Naive B cell (primary cell): ENCODE measurements around the gene ZFR2. TPM values are rescaled to one million over a fixed set of nuclear protein-coding genes. Genes with fewer than 3 reads are reported as not detected.

Source experiments
- ATAC-seq, 2 donors: fragments of 150-1000 bp; cut with Tn5 transposase; 2 replicates each; pipeline ENCODE4 v1.10.0; 2021; ENCODE audit warnings: low read depth in 2 of 2, mild to moderate bottlenecking in 2 of 2, moderate library complexity in 2 of 2
- DNase-seq: peaks from one replicate; pipeline ENCODE4 v3.0.0; 2022
- H3K27ac Mint-ChIP-seq, 6 donors: one replicate each; pipeline ENCODE4 v1.8.0; 2020 to 2022; ENCODE audit warnings: mild to moderate bottlenecking in 6 of 6, mixed read lengths in 6 of 6, moderate library complexity in 5 of 6, inconsistent platforms in 2 of 6
- H3K27me3 Mint-ChIP-seq, 3 donors: one replicate each; pipeline ENCODE4 v1.8.0; 2021 to 2022; ENCODE audit warnings: mixed read lengths in 3 of 3, mild to moderate bottlenecking in 1 of 3
- H3K36me3 Mint-ChIP-seq, 2 donors: one replicate each; pipeline ENCODE4 v1.8.0; 2020 to 2022; ENCODE audit warnings: mixed read lengths in 2 of 2, inconsistent platforms in 1 of 2, mild to moderate bottlenecking in 1 of 2
- H3K4me1 Mint-ChIP-seq, 3 donors: one replicate each; pipeline ENCODE4 v1.8.0; 2020 to 2022; ENCODE audit warnings: mixed read lengths in 3 of 3, inconsistent platforms in 1 of 3, mild to moderate bottlenecking in 1 of 3, moderate library complexity in 1 of 3
- H3K4me3 Mint-ChIP-seq, 8 donors: one replicate each; pipeline ENCODE4 v1.8.0; 2020 to 2022; ENCODE audit warnings: mild to moderate bottlenecking in 8 of 8, mixed read lengths in 8 of 8, moderate library complexity in 8 of 8, inconsistent platforms in 2 of 8
- H3K9me3 Mint-ChIP-seq, 7 donors: one replicate each; pipeline ENCODE4 v1.8.0; 2020 to 2022; ENCODE audit warnings: mixed read lengths in 7 of 7, mild to moderate bottlenecking in 5 of 7, inconsistent platforms in 2 of 7, moderate library complexity in 1 of 7
- polyA plus RNA-seq, 6 donors: library from polyadenylated mRNA; unstranded; fragments of 300-500 nt; fragmentation: Illumina TruSeq; gene quantifications; one replicate each; pipeline ENCODE4 v1.2.3, GENCODE V29; 2021; ENCODE audit warnings: low read depth in 6 of 6

The ZFR2 gene
- polyA plus RNA-seq, 6 donors from 2014 or later: 0.45 to 3.5 (median 0.95) TPM; not detected in 3

DNA sequence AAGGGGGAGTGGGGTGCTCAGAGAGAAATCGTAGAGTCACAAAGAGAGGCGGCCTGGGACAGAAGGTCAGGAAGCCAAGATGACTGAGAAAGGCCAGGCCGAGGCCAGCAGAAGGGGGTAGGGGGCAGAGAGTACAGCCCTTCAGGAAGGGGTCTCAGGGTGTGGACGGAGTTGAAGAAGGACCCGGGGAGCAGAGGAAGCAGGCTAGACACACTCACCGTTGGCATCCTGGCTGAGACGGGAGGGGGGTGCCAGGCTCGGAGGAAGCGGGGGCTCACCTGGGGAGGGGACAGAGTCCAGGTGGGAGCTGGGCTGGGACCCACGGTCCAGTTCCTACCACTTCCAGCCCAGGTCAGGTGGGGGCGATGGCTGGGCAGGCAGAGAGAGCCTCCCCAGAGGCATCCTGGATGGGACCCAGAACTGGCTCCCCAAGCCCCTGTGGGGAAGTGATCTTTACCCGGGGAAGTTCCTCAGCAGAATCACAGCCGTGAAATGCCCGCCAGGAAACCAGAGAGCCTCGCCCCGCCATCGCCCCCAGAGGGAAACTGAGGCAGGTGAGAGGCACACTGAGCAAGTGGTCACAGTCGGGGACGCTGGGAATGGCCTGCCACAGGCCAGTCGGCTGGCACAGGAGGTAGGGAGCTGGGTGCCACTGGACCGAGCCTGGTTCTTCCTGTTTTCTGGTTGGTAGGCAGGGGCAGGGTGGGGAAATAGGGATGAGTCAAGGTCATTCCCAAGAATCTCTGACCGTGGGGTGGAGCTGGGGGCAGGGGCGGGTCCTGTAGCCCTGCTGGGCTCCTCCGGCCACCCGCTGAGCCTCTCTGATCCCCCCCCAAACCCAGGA lies 84.0 kb downstream of the ZFR2 start:
- peak overlapping the region; percentile 68 to 90 (median 82) for H3K4me3 Mint-ChIP-seq
- ATAC-seq: peak in 1 of 2 donors; percentile 13
- H3K27me3 Mint-ChIP-seq: no peaks in the 10 kb centered on the region
- peaks cover 12 to 20% (median 14%) of the 10 kb centered on the region in 3 donors for H3K4me1 Mint-ChIP-seq
- H3K9me3 Mint-ChIP-seq: peaks cover 7 to 21% (median 19%) of the 10 kb centered on the region in 7 donors
- peaks cover 16% of the 10 kb centered on the region in 2 donors for H3K36me3 Mint-ChIP-seq
- no peak for DNase-seq
- H3K27ac Mint-ChIP-seq: peak overlapping the region in 3 of 6 donors; percentile 5 to 87 (median 60)

DNA sequence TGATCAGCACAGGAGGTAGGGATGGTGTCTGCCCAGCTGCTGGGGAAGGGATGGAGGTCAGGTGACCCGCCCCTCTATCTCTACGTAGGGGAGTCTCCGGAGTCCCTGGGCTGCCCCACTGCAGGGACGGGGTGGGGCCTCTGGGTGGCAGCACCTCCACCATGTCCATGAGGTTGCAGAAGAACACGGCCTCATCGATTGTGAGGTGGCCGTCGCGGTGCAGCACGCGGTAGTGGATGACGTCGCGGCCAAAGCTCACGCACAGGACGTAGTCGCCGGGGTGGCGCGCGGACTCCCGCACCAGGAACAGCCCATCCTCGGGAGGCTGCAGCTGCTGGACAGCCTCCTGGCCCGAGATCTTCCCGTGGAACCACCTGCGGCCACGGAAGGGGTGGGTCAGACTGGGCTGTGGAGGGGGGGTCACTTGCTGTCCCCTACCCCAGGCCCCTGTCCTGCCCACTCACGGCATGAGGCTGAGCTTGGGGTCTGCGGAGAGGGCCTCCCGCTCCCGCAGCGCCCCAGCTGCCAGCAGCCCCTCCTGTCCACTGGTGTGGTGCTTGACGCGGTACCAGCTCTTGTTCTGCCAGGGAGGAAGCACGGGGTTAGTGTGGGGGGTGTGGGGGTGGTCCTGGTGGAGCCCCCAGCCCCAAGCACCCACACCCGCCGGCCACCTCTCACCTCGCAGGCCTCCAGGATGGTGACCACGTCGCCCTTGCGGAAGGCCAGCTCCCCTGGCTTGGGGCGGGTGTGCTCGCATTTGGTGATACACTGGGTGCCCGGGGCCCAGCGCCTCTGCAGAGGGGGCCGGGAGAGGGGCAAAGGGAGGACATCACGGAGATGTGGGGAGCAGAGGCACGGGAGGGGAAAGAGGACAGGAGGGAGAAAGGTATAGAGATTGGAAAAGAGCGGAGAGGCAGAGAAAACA lies 84.9 kb downstream of the ZFR2 start:
- ATAC-seq: peak in 1 of 2 donors; percentile 18
- DNase-seq: no peak
- Mint-ChIP-seq H3K27ac (peak overlapping the region in 1 of 6 donors; percentile 5), H3K27me3 (no peaks in the 10 kb centered on the region), H3K4me1 (peaks cover 10 to 14% (median 14%) of the 10 kb centered on the region in 3 donors), H3K4me3 (peak overlapping the region; percentile 60 to 89 (median 80)), H3K36me3 (peaks cover 16% of the 10 kb centered on the region in 2 donors), H3K9me3 (peaks cover 7 to 21% (median 19%) of the 10 kb centered on the region in 7 donors)

DNA sequence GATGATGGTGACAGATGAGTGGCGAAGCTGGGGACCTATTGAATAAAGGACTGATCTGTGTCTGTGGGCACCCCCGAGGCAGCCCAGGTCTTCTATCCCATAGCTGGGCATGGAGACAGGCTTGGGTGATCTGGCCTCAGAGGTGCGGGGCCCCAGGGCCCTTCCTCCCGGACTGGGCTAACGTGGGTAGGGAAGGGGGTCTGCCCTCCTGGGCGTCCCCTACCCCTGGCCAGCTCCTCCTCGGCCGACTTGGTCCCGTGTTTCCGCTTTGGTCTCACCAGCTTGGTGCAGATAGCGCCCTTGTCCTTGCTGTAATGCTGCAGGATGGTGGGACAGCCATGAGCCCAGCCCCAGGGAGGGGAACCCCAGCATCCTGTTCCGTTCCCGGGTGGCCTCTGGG lies 85.9 kb downstream of the ZFR2 start:
- no peak for DNase-seq
- H3K9me3 Mint-ChIP-seq: peaks cover 7 to 21% (median 19%) of the 10 kb centered on the region in 7 donors
- no peak overlapping the region for H3K27ac Mint-ChIP-seq
- no peaks in the 10 kb centered on the region for H3K27me3 Mint-ChIP-seq
- peaks cover 10 to 14% (median 13%) of the 10 kb centered on the region in 3 donors for H3K4me1 Mint-ChIP-seq
- no peak for ATAC-seq
- H3K4me3 Mint-ChIP-seq: no peak overlapping the region
- peaks cover 16% of the 10 kb centered on the region in 2 donors for H3K36me3 Mint-ChIP-seq

DNA sequence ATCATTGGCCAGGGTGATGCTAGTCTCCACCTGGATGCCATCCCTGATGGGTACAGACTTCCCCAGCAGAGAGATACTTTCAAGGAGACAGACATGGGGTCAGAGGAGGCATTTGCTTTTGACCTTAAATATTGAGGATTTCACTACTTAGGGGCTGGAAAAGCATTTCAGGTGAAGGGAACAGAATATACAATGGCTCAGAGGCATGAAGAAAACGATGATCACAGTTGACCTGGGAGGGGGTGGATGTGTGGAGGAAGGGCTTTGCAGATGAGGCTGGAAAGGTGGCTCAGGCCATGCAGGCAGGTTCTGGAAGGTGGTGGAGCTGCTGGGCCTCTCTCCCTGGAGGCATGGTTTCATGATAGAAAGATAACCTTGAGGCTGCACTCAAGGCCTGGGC lies 86.5 kb downstream of the ZFR2 start:
- H3K4me3 Mint-ChIP-seq: peak overlapping the region in 5 of 8 donors; percentile 8 to 72 (median 60)
- no peak for ATAC-seq
- H3K27ac Mint-ChIP-seq: no peak overlapping the region

DNA sequence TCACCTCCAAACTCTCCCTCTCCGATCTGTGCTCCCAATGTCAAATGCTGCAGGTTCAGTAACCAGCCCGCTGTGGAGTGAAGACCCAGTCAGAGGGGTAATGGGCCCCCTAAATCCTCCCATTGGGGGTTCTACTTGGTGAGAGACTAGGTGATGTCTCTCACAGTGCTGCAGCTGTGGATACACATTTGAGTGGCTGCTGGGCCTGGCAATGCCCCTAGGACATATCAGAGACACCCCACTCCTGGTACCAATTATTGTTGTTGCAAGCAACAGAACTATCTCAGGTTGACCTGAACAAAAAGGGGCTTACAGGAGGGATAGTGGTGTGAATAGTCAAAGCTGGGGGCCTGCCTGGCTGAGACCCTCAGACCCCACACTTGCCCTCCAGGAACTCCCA lies 87.2 kb downstream of the ZFR2 start:
- Mint-ChIP-seq H3K9me3 (peaks cover 8 to 21% (median 19%) of the 10 kb centered on the region in 7 donors), H3K27me3 (no peaks in the 10 kb centered on the region), H3K27ac (peak overlapping the region in 1 of 6 donors; percentile 38), H3K4me1 (peaks cover 10 to 17% (median 14%) of the 10 kb centered on the region in 3 donors), H3K4me3 (no peak overlapping the region), H3K36me3 (peaks cover 16% of the 10 kb centered on the region in 2 donors)
- no peak for DNase-seq
- ATAC-seq: no peak

More for the DNA sequence above, 86.5 kb downstream of the ZFR2 start:
- Mint-ChIP-seq H3K4me1 (peaks cover 10 to 14% (median 13%) of the 10 kb centered on the region in 3 donors), H3K9me3 (peaks cover 7 to 21% (median 19%) of the 10 kb centered on the region in 7 donors), H3K27me3 (no peaks in the 10 kb centered on the region), H3K36me3 (peaks cover 16% of the 10 kb centered on the region in 2 donors)
- DNase-seq: no peak

DNA sequence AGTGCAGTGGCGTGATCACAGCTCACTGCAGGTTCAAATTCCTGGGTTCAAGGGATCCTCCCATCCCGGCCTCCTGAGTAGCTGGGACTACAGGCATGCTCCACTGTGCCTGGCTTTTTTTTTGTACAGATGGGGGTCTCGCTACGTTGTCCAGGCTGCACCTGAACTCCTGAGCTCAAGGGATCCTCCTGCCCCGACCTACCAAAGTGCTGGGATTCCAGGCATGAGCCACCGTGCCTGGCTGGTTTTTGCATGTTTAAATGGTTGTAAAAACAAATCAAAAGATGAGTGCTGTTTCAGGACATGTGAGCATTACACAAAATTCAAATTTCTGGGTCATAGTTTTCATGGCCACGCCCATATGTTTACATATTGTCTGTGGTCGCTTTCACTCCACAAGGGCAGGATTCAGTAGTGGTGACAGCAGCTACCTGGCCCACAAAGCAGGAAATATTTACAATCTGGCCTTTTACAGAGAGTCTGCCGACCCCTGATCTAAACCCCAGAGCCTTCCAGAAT lies 88.0 kb downstream of the ZFR2 start:
- Mint-ChIP-seq H3K36me3 (peaks cover 16% of the 10 kb centered on the region in 2 donors), H3K4me1 (peaks cover 10 to 22% (median 14%) of the 10 kb centered on the region in 3 donors), H3K9me3 (peaks cover 8 to 21% (median 19%) of the 10 kb centered on the region in 7 donors), H3K27ac (peak overlapping the region in 1 of 6 donors; percentile 38), H3K27me3 (no peaks in the 10 kb centered on the region), H3K4me3 (no peak overlapping the region)
- ATAC-seq: no peak
- DNase-seq: no peak

DNA sequence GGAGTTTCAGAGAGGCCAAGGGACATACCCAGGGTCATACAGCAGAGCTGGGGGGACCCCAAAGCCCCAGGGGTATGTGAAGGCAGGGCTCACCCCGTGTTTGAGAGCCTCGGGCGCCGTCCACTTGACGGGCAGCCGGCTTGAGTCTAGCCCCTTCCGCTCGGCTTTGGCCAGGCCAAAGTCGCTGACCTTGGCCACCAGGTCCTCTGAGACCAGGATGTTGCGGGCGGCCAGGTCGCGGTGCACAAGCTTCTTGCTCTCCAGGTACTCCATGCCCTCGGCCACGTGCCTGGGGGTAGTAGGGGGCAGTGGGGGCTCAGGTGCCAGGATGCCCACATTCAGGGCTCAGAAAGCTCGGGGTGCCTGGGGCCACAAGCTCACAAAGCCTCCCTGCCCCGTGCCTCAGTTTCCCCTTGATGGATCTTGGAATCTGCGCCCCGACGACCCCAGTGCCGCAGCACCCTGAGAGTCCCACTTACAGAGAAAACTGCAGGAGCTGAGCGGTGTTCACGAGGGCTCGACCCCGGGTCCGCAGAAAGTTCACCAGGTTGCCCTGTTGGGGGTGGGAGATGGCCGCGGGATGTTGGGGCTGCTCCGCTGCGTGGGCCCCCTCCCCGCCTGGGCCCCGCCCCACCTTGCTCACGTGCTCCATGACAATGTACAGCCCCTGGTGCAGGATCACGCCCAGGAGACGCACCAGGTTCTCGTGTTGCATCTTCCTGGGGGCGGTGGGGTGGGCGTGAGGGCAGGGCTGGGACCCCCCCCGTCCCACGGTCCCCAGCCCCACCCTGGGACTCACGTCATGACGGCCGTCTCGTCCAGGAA lies 89.7 kb downstream of the ZFR2 start:
- Mint-ChIP-seq H3K27ac (no peak overlapping the region), H3K9me3 (peaks cover 8 to 21% (median 19%) of the 10 kb centered on the region in 7 donors), H3K4me1 (peaks cover 0 to 13% (median 0%) of the 10 kb centered on the region in 3 donors), H3K27me3 (no peaks in the 10 kb centered on the region), H3K36me3 (peaks cover 16% of the 10 kb centered on the region in 2 donors), H3K4me3 (no peak overlapping the region)
- ATAC-seq (no peak), DNase-seq (no peak)

DNA sequence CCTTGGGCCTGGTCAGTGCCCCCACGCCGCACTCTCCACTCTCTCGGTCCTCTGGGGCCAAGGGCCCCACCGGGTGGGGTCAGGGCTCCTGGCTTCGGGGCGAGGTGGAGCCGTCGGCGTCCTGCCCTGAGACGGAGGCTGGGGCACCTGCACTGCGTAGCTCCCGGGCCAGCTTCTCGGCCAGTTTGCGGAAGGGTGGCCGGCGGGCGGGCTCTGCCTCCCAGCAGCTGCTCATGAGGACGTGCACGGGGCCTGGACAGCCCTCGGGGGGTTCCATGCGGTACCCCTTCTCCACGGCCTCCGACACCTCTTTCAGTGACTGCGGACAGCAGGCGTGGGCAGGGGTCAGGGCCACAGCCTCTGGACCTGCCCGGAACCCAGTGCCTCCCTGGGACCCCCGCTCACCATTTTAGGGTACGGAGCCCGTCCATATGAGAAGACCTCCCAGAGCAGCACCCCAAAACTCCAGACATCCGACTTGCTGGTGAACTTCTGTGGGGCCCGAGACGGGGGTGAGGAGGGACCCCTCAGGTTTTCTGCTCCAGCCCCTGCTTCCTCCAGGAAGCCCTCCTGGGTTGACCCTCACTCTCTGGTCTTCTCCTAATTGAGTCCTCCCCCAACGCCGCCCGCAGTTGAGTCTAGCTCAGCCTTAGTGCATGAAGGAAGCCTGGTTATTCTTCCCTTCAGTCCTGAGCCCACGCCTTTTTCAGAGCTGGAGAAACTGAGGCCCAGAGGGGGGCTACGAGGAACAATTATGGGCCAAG lies 90.6 kb downstream of the ZFR2 start:
- peaks cover 16% of the 10 kb centered on the region in 2 donors for H3K36me3 Mint-ChIP-seq
- no peak overlapping the region for H3K4me3 Mint-ChIP-seq
- DNase-seq (no peak), ATAC-seq (no peak)
- no peaks in the 10 kb centered on the region for H3K27me3 Mint-ChIP-seq
- H3K4me1 Mint-ChIP-seq: peaks cover 0 to 16% (median 5%) of the 10 kb centered on the region in 3 donors
- peaks cover 8 to 21% (median 19%) of the 10 kb centered on the region in 7 donors for H3K9me3 Mint-ChIP-seq
- H3K27ac Mint-ChIP-seq: no peak overlapping the region

DNA sequence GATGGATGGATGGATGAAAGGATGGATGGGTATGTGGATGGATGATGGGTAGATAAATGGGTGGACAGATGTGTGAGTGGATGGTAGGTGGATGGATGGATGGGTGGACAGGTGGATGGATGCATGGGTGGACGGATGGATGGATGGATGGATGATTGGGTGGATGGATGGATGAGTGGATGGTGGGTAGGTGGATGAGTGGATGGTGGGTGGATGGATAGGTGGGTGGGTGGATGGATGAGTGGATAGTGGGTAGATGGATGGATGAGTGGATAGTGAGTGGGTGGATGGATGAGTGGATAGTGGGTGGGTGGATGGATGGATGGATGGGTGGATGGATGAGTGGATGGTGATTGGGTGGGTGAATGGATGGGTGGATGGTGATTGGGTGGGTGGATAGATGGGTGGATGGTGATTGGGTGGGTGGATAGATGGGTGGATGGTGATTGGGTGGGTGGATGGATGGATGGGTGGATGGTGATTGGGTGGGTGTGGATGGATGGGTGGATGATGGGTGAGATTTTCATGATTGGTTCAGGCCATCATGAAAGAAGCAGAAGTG lies 92.3 kb downstream of the ZFR2 start:
- H3K27me3 Mint-ChIP-seq: no peaks in the 10 kb centered on the region
- peaks cover 2 to 9% (median 8%) of the 10 kb centered on the region in 7 donors for H3K9me3 Mint-ChIP-seq
- no peak overlapping the region for H3K27ac Mint-ChIP-seq
- DNase-seq (no peak), ATAC-seq (no peak)
- peaks cover 4 to 7% of the 10 kb centered on the region in 2 donors for H3K36me3 Mint-ChIP-seq
- peak overlapping the region in 1 of 8 donors; percentile 22 for H3K4me3 Mint-ChIP-seq
- H3K4me1 Mint-ChIP-seq: peaks cover 0 to 12% (median 5%) of the 10 kb centered on the region in 3 donors

DNA sequence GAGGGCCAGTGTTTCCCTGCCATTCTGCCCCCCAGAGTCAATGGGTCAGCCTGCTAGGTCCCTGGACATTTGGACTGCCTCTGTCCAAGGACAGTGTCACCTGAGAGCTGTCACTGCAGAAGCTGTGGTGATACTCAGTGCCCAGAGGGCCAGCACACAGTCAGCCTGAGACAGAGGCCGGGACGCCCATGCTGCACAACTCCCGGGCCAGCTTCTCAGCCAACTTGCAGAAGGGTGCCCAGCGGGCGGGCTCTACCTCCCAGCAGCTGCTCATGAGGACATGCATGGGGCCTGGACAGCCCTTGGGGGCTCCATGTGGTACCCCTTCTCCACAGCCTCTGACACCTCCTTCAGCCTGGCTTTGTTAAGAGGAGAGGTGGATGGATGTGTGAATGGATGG lies 93.0 kb downstream of the ZFR2 start:
- Mint-ChIP-seq H3K4me1 (peaks cover 0 to 18% (median 9%) of the 10 kb centered on the region in 3 donors), H3K27ac (peak overlapping the region in 1 of 6 donors; percentile 69), H3K9me3 (peaks cover 0 to 7% (median 1%) of the 10 kb centered on the region in 7 donors), H3K36me3 (peaks cover 0 to under 1% of the 10 kb centered on the region in 2 donors), H3K27me3 (no peaks in the 10 kb centered on the region), H3K4me3 (no peak overlapping the region)
- DNase-seq: no peak
- ATAC-seq: no peak

DNA sequence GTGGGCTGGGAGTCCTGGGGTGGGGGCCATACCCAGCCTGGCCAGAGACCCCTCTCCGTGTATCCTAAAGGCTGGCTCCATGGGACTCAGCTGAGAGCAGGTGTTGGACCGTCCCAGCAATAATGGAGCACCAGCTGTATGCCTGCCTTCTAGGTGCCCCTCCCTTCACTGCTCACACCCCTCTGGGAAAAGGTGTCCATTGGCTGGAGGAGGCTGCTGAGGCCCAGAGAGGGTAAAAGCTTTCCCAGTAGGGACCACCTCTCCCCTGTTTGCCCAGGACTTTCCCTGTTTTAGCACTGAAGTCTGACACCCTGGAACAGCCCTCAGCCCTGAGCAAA lies 93.5 kb downstream of the ZFR2 start:
- H3K9me3 Mint-ChIP-seq: peaks cover 0 to 7% (median 0%) of the 10 kb centered on the region in 7 donors
- no peaks in the 10 kb centered on the region for H3K36me3 Mint-ChIP-seq
- DNase-seq (no peak), ATAC-seq (no peak)
- H3K27me3 Mint-ChIP-seq: no peaks in the 10 kb centered on the region
- no peak overlapping the region for H3K4me3 Mint-ChIP-seq
- H3K4me1 Mint-ChIP-seq: peaks cover 0 to 18% (median 9%) of the 10 kb centered on the region in 3 donors
- H3K27ac Mint-ChIP-seq: peak overlapping the region in 1 of 6 donors; percentile 69
